GM12892 (cell line): ENCODE data around the gene BROX.

Experiments
- POLR2A ChIP-seq: IDR thresholded peaks from 2 replicates; pipeline ENCODE4 v1.6.1; 2011; ENCODE audit warnings: low read depth, low read length, control low read depth
- POLR2AphosphoS5 ChIP-seq: IDR thresholded peaks from 2 replicates; pipeline ENCODE4 v1.6.1; 2011; ENCODE audit warnings: low read depth, low read length, control low read depth
- TAF1 ChIP-seq: IDR thresholded peaks from 2 replicates; pipeline ENCODE4 v1.6.1; 2011; ENCODE audit warnings: low read depth, mild to moderate bottlenecking, control low read depth, low read length, borderline replicate concordance

GRCh38 chr1:222777977-222778376, 65.6 kb downstream of the BROX start:
- TF ChIP-seq POLR2A (no peak), POLR2AphosphoS5 (no peak), TAF1 (no peak)
